ENCODE measurements around the gene PIGP.

The PIGP gene

DNA sequence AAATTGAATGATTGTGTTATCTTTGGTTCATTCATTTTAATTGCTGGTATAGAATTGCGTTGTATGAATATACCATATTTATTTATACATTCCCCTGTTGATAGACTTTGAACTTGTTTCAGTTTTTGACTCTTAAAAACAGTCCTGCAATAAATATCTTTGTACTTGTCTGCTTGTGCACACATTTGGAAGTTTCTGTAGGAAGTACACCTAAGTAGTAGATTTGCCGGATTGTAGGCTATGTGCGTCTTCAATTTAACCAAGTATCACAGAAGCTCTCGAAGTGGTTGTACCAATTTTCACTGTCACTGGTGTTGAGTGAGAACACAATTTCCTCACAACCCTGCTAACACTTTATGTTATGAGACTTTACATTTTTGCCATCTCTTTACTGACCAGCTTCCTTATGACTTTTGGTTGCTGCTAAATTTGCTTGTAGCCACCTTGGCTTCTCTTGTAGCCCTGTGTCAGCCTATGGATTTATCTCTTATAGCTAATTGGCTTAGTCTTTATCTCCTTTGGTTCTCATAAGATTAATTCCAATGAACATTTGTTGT, 2.4 kb upstream of the PIGP start:
- no peak for DNase-seq (ENCODE audit: low read depth)
- TF ChIP-seq CTCF (IDR thresholded peaks at IDR 0.05; ENCODE audit: control insufficient read depth, extremely low read depth, insufficient read depth), result no peak
- H3K4me3 ChIP-seq (ENCODE audit: low read depth, low read length), result no peak overlapping the region

GRCh38 chr21:37074546-37074945, 1.7 kb upstream of the PIGP start:
- DNase-seq (ENCODE audit: low read depth), result no peak

DNA sequence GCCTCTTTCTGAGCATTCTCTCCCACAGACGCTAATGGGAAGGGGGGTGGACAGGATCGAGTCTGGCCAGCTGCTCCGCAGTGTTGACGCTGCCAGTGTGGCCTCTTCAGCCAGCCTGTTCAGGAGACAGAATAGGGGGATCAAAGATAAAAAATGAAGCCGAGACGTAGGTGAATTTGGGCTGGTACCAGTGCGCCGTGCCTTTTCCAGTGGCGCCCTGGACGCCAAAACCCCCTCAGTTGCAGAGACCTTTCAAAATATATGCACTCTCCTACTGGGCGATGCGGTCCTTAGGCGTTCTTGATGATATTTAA, 1.3 kb upstream of the PIGP start:
- no peak for TF ChIP-seq CTCF (IDR thresholded peaks at IDR 0.05; ENCODE audit: control insufficient read depth, extremely low read depth, insufficient read depth)
- no peak for DNase-seq (ENCODE audit: low read depth)
- peak overlapping the region; percentile 93 for H3K4me3 ChIP-seq (ENCODE audit: low read depth, low read length)

More at GRCh38 chr21:37074546-37074945, 1.7 kb upstream of the PIGP start:
- no peak for TF ChIP-seq CTCF (IDR thresholded peaks at IDR 0.05; ENCODE audit: control insufficient read depth, extremely low read depth, insufficient read depth)
- H3K4me3 ChIP-seq (ENCODE audit: low read depth, low read length), result peak overlapping the region; percentile 93

- peak; percentile 30 for TF ChIP-seq CTCF (IDR thresholded peaks at IDR 0.05; ENCODE audit: control insufficient read depth, extremely low read depth, insufficient read depth)
- DNase-seq (ENCODE audit: low read depth), result no peak
- peak overlapping the region; percentile 93 for H3K4me3 ChIP-seq (ENCODE audit: low read depth, low read length)
Observed at GRCh38 chr21:37073417-37074196, 736 bp upstream of the PIGP start.

- DNase-seq (ENCODE audit: low read depth), result no peak
- no peak for TF ChIP-seq CTCF (IDR thresholded peaks at IDR 0.05; ENCODE audit: control insufficient read depth, extremely low read depth, insufficient read depth)
- H3K4me3 ChIP-seq (ENCODE audit: low read depth, low read length), result peak overlapping the region; percentile 93
Observed at GRCh38 chr21:37072274-37072987, 440 bp downstream of the PIGP start.

DNA sequence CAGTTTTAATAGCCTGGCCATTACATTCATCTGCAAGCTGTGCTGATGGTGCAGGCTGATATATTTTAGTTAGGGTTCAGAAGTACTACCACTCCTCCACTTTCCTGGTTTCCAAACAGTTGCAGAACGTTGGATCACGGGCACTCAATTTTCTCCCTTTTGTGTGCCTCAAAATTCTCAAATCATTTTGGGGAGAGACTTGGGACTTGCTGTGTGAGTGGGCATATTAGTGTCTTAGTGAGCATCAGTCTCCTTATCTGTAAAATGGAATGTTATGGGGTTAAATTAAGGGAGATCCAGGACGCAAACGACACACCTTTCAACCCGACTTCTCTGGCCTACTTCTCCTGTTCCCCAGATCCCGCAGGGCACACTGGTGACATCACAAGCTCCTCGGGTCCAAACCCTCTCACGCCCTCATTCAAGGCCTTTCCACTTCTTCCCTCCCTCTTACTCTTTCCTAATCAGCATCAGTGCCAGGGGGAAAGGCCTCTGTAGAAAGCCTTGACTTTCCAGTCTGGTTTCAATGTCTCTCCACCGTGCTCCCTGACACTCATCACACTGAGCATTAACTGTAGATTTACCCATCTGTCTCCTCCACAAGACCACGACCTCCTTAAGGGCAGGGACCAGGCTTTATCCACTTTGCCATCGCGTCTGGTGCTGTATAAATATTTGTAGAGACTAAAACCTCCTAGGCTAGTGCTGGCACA, 1.2 kb downstream of the PIGP start:
- no peak for DNase-seq (ENCODE audit: low read depth)
- TF ChIP-seq CTCF (IDR thresholded peaks at IDR 0.05; ENCODE audit: control insufficient read depth, extremely low read depth, insufficient read depth), result no peak

More for the DNA sequence above, 1.2 kb downstream of the PIGP start:
- peak overlapping the region; percentile 93 for H3K4me3 ChIP-seq (ENCODE audit: low read depth, low read length)
